Epithelial cell of prostate (primary cell): Measurements from ENCODE around the gene GSE1.
"Not testable (repeated sequence)": the region's sequence is repeated elsewhere in the genome, so short reads cannot be mapped to it uniquely, and the experiment has no call there.

Experiments
- DNase-seq: peaks from one replicate; pipeline ENCODE4 v3.0.0-alpha.2; 2011; ENCODE audit warnings: low read depth, low spot score
- H3K27ac ChIP-seq: fragments of 450-650 bp; 2 replicates; pipeline ENCODE4 v1.5.1; 2017; ENCODE audit warnings: mild to moderate bottlenecking

GSE1 gene

GRCh38 chr16:85588562-85589503, 24.3 kb upstream of the GSE1 start:
- no peak overlapping the region for H3K27ac ChIP-seq
- DNase-seq = no peak

DNA sequence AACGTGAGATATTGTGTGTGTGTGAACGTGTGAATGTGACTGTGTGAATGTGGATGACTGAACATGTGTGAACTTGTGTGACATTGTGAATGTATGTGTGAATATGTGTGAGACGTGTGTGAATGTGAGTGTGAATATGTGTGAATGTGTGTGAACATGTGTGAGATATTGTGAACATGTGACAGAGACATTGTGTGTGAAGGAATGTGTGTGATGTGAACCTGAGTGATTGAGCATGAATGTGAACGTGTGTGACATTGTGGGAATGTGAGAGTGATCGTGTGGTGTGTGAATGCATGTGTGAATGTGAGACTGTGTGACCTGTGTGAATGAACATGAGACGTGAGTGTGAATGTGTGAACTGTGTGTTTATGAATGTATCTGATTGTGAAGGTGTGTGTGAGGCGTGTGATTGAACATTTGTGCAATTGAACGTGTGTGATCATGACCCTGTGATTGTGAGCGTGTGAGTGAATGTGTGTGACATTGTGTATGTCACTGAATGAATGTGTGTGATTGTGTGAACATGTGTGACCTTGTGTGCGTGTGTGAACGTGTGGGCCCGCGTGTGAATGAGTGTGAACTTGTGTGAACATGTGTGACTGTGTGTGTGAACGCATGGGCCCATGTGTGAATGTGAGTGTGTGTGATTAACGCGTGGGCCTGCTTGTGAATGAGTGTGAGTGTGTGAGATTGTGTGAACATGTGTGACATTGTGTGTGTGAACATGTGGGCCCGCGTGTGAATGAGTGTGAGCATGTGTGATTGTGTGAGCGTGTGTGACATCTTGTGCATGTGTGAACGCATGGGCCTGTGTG, 23.2 kb upstream of the GSE1 start:
- no peak overlapping the region for H3K27ac ChIP-seq
- DNase-seq = no peak

GRCh38 chr16:85590506-85590832, 22.7 kb upstream of the GSE1 start:
- DNase-seq = no peak
- no peak overlapping the region for H3K27ac ChIP-seq

DNA sequence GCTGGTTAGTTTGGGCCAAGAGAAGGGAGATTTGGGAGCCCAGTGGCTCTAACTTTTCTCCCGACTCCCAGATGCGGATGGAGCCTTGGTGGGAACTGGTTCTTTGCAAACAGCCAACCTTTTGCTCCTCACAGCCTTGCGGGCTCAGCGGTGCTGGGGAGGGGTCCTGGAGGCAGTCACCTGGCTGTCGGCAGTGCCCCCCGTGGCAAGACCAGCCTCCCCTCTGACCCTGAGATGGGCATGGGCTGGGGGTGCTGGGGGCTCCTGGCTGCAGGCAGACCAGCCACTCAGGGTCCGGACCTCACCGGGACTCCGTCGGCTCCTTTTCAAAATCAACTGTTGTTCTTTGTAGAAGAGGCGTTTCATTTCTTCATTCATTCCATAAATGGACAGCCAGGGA, 21.7 kb upstream of the GSE1 start:
- DNase-seq = no peak
- no peak overlapping the region for H3K27ac ChIP-seq

GRCh38 chr16:85592277-85592676, 20.8 kb upstream of the GSE1 start:
- DNase-seq, H3K27ac ChIP-seq: not testable (repeated sequence)

DNA sequence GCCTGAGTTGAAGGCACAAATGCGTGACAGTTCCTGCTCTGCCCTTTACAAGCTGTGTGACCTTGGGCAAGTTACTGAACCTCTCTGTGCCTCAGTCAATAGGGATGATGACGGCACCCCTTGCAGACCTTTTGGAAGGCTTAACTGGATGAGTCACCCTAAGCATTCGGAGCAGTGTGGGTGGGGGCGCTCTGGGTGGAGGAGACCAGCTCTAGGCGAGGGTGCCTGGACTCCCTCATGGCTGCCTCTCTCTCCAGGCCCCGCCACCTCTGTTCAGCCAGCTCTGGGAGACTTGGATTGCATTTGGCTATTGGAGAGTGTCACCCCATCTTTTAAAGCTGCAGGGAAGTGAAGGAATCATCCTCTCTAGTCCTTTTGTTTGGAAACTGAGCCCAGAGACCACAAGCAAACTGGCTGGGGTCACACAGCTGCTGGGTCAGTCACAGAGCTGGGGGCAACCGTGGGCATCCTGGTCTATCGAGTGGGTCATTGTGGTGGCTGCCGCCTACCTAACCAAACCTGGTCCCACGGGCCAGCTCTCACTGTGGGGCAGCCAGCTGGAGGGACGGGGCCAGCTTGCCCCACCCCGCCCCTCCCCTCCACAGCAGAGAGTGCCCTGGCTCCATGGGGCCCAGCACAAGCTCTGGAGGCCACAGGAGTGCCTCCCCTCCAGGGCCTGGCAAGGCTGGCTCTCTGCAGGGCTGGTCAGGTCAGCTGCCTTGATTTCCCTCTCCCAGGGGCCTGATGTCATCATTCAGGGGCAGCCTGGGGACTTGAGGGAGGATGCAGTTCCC, 20.2 kb upstream of the GSE1 start:
- no peak overlapping the region for H3K27ac ChIP-seq
- no peak for DNase-seq

DNA sequence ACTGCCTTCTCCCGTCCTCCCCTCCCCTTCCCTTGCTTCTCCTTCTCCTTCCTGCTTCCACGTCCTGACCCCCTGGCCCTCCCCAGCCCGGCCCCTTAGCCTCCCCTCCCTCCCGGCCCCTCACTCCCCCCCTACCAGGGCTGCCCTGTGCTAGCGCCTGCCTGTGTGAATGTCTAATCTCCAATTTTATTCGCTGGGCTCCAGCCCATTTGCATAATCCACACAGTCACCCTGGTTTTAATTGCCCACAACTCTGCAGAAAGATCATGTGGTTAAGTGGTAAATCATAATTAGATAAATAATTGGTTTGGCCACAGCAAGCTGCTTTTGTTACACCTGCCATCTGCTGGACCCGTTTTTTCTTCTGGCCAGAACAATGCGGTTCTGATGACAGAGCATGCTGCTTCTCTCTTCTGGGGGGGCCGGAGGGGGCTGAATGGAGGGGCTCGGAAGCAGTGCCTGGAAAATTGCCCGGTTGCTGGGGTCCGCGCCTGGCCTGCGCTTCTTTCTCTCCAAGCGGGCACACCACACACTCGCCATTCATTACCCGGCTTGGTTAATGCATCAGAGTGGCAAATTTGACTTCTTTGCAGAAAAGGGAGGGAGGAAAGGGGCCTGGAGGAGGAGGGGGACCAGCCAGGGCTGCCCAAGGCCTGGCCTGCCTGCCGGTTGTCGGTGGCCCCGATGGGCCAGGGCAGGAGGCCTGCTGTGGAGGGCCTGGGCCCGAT, 19.5 kb upstream of the GSE1 start:
- no peak overlapping the region for H3K27ac ChIP-seq
- no peak for DNase-seq

- no peak for DNase-seq
- no peak overlapping the region for H3K27ac ChIP-seq
Observed at GRCh38 chr16:85594273-85594977, 18.7 kb upstream of the GSE1 start.

DNA sequence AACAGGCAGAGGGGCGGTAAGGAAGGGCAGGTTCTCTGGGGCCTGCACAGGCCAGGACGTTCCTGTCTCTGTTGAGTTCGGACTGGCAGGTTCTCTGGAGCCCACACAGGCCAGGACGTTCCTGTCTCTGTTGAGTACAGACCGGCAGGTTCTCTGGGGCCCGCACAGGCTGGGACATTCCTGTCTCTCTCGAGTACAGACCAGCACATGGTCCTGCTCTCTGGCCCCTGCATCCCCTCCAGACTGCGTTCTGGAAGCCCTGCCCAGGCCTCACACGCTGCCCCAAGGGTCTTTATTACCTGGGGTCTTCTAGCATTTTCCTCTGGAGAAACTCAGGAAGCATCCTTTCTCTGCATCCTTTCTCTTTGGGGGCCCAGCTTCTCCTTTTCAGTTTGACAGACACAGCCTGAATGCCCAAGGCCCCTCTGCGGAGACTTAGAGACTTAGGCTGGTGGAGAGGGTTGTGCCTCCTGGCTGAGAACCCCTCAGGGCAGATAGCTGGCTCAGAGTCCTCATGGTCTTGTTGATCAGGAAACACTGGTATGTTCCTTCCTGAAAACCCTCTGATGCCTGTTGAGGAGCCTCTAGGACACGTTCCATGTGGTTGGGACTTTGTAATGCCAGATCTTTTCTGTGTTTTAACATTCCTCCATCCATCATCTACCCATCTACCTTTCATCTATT, 18.0 kb upstream of the GSE1 start:
- no peak overlapping the region for H3K27ac ChIP-seq
- DNase-seq = no peak

GRCh38 chr16:85595812-85596502, 17.2 kb upstream of the GSE1 start:
- H3K27ac ChIP-seq = no peak overlapping the region
- no peak for DNase-seq

GRCh38 chr16:85598141-85598540, 15.0 kb upstream of the GSE1 start:
- no peak overlapping the region for H3K27ac ChIP-seq
- no peak for DNase-seq

DNA sequence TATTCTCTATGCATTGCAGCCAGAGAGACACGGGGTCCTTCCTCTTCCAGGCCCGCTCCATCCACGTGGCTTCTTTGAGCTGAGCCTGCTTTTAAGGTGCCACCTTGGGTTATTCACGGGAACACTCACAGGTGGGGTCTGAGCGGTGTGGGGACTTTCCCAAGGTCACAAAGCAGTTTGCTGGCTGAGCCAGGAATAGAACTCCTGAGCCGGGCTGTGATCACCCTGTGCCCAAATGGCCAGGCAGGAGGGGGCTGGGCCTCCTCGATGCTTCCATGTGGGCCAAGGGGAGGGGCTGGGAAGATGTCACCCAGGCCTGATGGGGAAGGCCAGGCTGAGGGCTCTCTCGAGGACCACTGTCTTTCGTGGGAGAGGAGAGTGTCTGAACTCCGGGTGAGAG, 13.0 kb upstream of the GSE1 start:
- no peak for DNase-seq
- no peak overlapping the region for H3K27ac ChIP-seq

GRCh38 chr16:85600530-85601271, 12.4 kb upstream of the GSE1 start:
- no peak for DNase-seq
- H3K27ac ChIP-seq = no peak overlapping the region

- no peak for DNase-seq
- no peak overlapping the region for H3K27ac ChIP-seq
Observed at GRCh38 chr16:85601272-85601639, 11.9 kb upstream of the GSE1 start.

DNA sequence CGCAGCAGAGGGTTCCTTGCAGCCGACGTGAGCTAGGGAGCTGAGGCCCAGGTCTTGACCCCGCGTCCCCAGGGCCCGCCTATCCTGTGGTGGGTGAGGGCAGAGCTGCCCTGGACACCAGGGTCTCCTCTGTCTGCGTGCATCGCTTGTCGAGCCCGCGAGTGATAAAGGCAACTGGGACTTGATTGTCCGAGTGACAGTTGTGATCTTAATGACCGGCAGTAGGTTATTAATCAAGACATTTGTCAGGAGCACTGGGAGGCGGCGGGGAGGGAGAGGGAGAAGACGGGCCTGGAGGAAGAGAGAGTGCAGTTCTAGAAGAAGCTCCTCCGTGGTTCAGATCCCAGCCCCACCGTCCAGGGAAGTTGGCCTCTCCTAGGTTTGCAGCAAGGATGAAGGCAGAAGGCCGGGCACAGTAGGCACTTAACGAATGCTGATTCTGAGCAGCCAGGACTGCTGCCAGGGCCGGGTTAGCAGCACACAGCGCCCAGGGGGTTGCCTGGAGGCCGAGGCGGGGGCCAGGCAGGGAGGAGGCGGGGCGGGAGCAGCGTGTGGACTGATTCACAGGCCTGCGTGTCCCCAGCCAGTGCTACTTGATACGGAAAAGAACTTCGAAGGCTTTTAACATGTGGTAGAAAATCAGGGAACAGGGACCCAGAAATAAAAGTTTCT, 11.3 kb upstream of the GSE1 start:
- no peak for DNase-seq
- H3K27ac ChIP-seq = no peak overlapping the region

GRCh38 chr16:85602402-85603202, 10.5 kb upstream of the GSE1 start:
- H3K27ac ChIP-seq = no peak overlapping the region
- no peak for DNase-seq
